GM23338 (cell line): Measurements from ENCODE around the gene NRG3.

ENCODE experiments used
- CREB1 ChIP-seq: fragments of 250-450 bp; sonication (Bioruptor Pico); IDR thresholded peaks from 2 replicates; pipeline ENCODE4 v1.5.0; 2020; ENCODE audit warnings: low read depth, mild to moderate bottlenecking, moderate library complexity
- EZH2 ChIP-seq: fragments of 200-600 bp; sonication (generic); IDR thresholded peaks from one replicate; pipeline ENCODE4 v1.8.0; 2017; ENCODE audit warnings: antibody characterized with exemption, mild to moderate bottlenecking, low read depth; ENCODE audit not compliant: unreplicated experiment
- EZH2phosphoT487 ChIP-seq: fragments of 200-600 bp; sonication (generic); IDR thresholded peaks from one replicate; pipeline ENCODE4 v1.8.1; 2018; ENCODE audit warnings: antibody characterized with exemption; ENCODE audit not compliant: unreplicated experiment
- REST ChIP-seq: IDR thresholded peaks from one replicate; pipeline ENCODE4 v1.6.1; 2018; ENCODE audit warnings: antibody characterized with exemption; ENCODE audit not compliant: unreplicated experiment
- TF ChIP-seq, protein P1 (sequence below), 2 experiments: fragments of 200-600 bp in 1 of 2; sonication (generic) in 1 of 2; conservative IDR thresholded peaks; 2 replicates each; pipeline versions ENCODE4 v1.5.1 to v1.6.1; 2016 to 2017; ENCODE audit warnings: antibody characterized with exemption in 2 of 2, low read depth in 2 of 2, mild to moderate bottlenecking in 2 of 2, moderate library complexity in 1 of 2

- TF ChIP-seq EZH2 (no peak), EZH2phosphoT487 (no peak), REST (no peak), CREB1 (CRISPR knock-in tag) (no peak)
- TF ChIP-seq, protein P1, sequence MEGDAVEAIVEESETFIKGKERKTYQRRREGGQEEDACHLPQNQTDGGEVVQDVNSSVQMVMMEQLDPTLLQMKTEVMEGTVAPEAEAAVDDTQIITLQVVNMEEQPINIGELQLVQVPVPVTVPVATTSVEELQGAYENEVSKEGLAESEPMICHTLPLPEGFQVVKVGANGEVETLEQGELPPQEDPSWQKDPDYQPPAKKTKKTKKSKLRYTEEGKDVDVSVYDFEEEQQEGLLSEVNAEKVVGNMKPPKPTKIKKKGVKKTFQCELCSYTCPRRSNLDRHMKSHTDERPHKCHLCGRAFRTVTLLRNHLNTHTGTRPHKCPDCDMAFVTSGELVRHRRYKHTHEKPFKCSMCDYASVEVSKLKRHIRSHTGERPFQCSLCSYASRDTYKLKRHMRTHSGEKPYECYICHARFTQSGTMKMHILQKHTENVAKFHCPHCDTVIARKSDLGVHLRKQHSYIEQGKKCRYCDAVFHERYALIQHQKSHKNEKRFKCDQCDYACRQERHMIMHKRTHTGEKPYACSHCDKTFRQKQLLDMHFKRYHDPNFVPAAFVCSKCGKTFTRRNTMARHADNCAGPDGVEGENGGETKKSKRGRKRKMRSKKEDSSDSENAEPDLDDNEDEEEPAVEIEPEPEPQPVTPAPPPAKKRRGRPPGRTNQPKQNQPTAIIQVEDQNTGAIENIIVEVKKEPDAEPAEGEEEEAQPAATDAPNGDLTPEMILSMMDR (conservative IDR thresholded peaks at IDR 0.05; ENCODE audit: low read depth in 2 of 2): no peak
Measured at GRCh38 chr10:82249141-82249540, 374.1 kb downstream of the NRG3 start.
